ENCODE data around the gene CHN2.

Gene CHN2

DNA sequence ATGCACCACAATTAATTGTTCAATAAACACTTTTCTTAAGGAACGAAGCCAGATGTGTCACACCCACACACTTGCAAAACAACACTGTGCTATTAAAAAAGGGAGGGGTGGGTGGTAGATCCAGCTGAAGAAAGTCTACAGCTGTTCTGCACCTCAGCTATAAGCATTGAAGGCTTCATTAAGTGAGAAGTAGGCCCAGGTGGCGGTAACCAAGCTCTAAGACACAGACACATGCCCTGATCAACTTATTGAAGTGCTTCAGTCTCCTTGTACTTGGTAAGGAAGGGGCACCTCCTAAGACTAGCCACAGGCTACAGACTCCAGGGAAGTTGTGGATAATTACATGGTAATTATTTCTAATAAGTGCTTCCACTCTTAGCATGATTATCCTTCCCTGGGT, 43.7 kb upstream of the CHN2 start:
- no peak for DNase-seq (ENCODE audit: low read depth)
- no peak overlapping the region for H3K4me3 ChIP-seq (ENCODE audit: low read depth, low read length)
- no peak for TF ChIP-seq CTCF (IDR thresholded peaks at IDR 0.05; ENCODE audit: insufficient read depth, low read depth, low read length, missing control alignments)

- no peak for TF ChIP-seq CTCF (IDR thresholded peaks at IDR 0.05; ENCODE audit: insufficient read depth, low read depth, low read length, missing control alignments)
- no peak for DNase-seq (ENCODE audit: low read depth)
- H3K4me3 ChIP-seq (ENCODE audit: low read depth, low read length) = no peak overlapping the region
These were observed 40.5 kb upstream of the CHN2 start for GRCh38 chr7:29154076-29154475.

DNA sequence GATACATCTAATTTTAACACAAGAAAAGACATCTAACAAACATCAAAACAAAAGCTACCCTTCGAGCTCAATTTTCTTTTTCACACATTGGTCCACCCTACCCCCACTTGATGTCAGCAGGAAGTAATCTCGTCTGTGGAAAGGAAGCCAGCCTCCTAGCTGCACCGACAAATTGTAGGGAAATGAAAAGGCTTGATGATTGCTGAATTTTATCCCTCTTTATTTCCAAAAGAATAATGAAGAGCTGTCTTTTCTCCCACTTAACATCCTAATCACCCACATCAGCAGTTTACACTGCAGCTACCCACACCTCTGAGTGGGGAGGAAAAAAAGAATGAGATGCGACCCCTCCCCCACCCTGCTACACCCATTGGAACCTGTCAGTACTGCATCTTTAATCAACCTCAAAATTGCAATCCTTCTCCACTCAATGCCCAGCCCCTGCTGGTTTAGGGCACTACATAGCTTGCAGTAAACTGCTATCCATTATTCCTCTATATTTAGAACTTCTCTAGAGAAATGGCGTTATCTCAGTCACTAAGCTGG, 37.6 kb upstream of the CHN2 start:
- TF ChIP-seq CTCF (IDR thresholded peaks at IDR 0.05; ENCODE audit: insufficient read depth, low read depth, low read length, missing control alignments) = no peak
- no peak overlapping the region for H3K4me3 ChIP-seq (ENCODE audit: low read depth, low read length)
- no peak for DNase-seq (ENCODE audit: low read depth)

- no peak overlapping the region for H3K4me3 ChIP-seq (ENCODE audit: low read depth, low read length)
- no peak for TF ChIP-seq CTCF (IDR thresholded peaks at IDR 0.05; ENCODE audit: insufficient read depth, low read depth, low read length, missing control alignments)
- no peak for DNase-seq (ENCODE audit: low read depth)
These were observed 35.7 kb upstream of the CHN2 start for GRCh38 chr7:29158795-29159423.

- no peak overlapping the region for H3K4me3 ChIP-seq (ENCODE audit: low read depth, low read length)
- DNase-seq (ENCODE audit: low read depth) = no peak
- no peak for TF ChIP-seq CTCF (IDR thresholded peaks at IDR 0.05; ENCODE audit: insufficient read depth, low read depth, low read length, missing control alignments)
These were observed 34.5 kb upstream of the CHN2 start for GRCh38 chr7:29160080-29160479.

GRCh38 chr7:29161231-29161630, 33.3 kb upstream of the CHN2 start:
- no peak for DNase-seq (ENCODE audit: low read depth)
- no peak overlapping the region for H3K4me3 ChIP-seq (ENCODE audit: low read depth, low read length)
- no peak for TF ChIP-seq CTCF (IDR thresholded peaks at IDR 0.05; ENCODE audit: insufficient read depth, low read depth, low read length, missing control alignments)

DNA sequence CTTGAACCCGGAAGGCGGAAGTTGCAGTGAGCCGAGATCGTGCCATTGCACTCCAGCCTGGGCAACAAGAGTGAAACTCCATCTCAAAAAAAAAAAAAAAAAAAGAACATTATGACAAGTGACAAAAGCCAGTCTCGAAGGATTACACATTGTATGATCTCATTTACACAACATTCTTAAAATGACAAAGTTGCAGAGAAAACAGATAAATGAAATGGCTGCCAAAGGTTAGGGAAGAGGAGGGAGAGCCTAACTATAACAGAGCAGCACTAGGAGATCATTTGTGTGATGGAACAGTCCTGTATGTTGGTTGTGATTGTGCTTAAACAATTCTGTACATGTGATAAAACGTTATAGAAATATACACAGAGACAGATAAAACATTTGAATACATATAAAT, 32.0 kb upstream of the CHN2 start:
- DNase-seq (ENCODE audit: low read depth) = no peak
- no peak overlapping the region for H3K4me3 ChIP-seq (ENCODE audit: low read depth, low read length)
- no peak for TF ChIP-seq CTCF (IDR thresholded peaks at IDR 0.05; ENCODE audit: insufficient read depth, low read depth, low read length, missing control alignments)

Data from GM12865 (cell line).